AG04450 (cell line): Measurements from ENCODE around the gene PGR. TPM values are rescaled to one million over a fixed set of nuclear protein-coding genes. Genes with fewer than 3 reads are reported as not detected.

Source experiments
- CTCF ChIA-PET: fragments of 300-600, 350-600 bp; formaldehyde crosslinking; extraction: SDS; loops from one replicate; lab custom pipeline; 2022; ENCODE audit warnings: antibody characterized with exemption, inconsistent platforms; lab: Charles Lee
- POLR2A ChIA-PET: fragments of 350-600 bp; formaldehyde crosslinking; extraction: SDS; loops from one replicate; lab custom pipeline; 2021; ENCODE audit warnings: antibody characterized with exemption, inconsistent platforms; lab: Yijun Ruan, JAX
- DNase-seq: peaks from one replicate; pipeline ENCODE4 v3.0.0-alpha.2; 2011; ENCODE audit warnings: low read depth, low spot score
- H3K27ac ChIP-seq: one replicate; pipeline ENCODE4 v1.5.1; 2012; ENCODE audit warnings: low read depth, low read length, control low read depth
- H3K27me3 ChIP-seq: one replicate; pipeline ENCODE4 v1.6.0; 2012; ENCODE audit warnings: low read length; ENCODE audit not compliant: control insufficient read depth, insufficient read depth
- H3K4me3 ChIP-seq: 2 replicates; pipeline ENCODE4 v1.5.1; 2011; ENCODE audit warnings: mild to moderate bottlenecking, low read depth, low read length, control low read depth
- H3K9me3 ChIP-seq: 2 replicates; pipeline ENCODE4 v1.5.1; 2012; ENCODE audit warnings: low read length; ENCODE audit not compliant: control insufficient read depth, insufficient read depth
- polyA plus RNA-seq: library from polyadenylated mRNA; depleted of rRNA; stranded (reverse); fragments of >200 nt; gene quantifications from 2 replicates; pipeline ENCODE4 v1.2.3, GENCODE V29; 2011
- TF ChIP-seq, protein P1 (sequence below): IDR thresholded peaks from 2 replicates; pipeline ENCODE4 v1.5.1; 2011; ENCODE audit warnings: low read depth, low read length, control low read depth, inconsistent platforms

PGR gene
- polyA plus RNA-seq, 1 experiment: not detected

DNA sequence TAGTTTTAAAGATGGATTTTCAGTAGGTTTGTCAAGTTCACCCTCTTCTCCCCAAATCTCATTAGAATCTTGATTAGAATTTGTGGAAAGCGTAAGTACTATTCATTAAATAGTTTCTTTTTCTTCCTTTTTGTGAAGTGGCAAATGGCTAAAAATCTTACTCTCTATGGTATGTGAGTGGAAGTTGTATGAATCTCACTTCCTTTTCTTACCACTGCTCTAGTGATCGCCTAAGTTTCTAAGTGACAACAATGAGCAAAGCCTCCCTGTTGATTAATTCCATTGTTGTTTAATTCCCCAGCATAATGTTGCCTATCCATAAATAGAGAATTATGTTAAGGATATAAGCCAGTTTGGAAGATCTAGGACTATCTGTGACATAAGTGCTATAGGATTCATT, 82.7 kb downstream of the PGR start:
- POLR2A ChIA-PET: no interaction called here

DNA sequence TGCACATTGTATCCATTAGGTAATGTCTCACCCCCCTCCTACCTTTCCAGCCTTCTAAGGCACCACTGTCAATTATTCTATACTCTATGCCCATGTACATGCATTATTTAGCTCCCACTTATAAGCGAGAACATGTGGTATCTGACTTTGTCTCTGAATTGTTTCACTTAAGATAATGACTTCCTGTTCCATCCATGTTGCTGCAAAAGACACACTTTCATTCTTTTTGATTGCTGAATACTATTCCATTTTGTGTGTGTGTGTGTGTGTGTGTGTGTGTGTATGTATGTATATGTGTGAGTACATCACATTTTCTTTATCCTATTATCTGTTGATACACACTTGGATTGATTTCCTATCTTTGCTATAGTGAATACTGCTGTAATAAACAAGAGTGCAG, 84.2 kb downstream of the PGR start:
- no peaks in the 10 kb centered on the region for H3K27me3 ChIP-seq
- no peak overlapping the region for H3K4me3 ChIP-seq
- CTCF ChIA-PET: no interaction called here
- no peaks in the 10 kb centered on the region for H3K9me3 ChIP-seq
- H3K27ac ChIP-seq: no peak overlapping the region
- POLR2A ChIA-PET: no interaction called here
- no peak for DNase-seq
- TF ChIP-seq, protein P1, sequence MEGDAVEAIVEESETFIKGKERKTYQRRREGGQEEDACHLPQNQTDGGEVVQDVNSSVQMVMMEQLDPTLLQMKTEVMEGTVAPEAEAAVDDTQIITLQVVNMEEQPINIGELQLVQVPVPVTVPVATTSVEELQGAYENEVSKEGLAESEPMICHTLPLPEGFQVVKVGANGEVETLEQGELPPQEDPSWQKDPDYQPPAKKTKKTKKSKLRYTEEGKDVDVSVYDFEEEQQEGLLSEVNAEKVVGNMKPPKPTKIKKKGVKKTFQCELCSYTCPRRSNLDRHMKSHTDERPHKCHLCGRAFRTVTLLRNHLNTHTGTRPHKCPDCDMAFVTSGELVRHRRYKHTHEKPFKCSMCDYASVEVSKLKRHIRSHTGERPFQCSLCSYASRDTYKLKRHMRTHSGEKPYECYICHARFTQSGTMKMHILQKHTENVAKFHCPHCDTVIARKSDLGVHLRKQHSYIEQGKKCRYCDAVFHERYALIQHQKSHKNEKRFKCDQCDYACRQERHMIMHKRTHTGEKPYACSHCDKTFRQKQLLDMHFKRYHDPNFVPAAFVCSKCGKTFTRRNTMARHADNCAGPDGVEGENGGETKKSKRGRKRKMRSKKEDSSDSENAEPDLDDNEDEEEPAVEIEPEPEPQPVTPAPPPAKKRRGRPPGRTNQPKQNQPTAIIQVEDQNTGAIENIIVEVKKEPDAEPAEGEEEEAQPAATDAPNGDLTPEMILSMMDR: no peak

More for the DNA sequence above, 82.7 kb downstream of the PGR start:
- no peaks in the 10 kb centered on the region for H3K27me3 ChIP-seq
- H3K27ac ChIP-seq: no peak overlapping the region
- DNase-seq: no peak
- H3K9me3 ChIP-seq: no peaks in the 10 kb centered on the region
- H3K4me3 ChIP-seq: no peak overlapping the region
- TF ChIP-seq, protein P1: no peak
- CTCF ChIA-PET: no interaction called here

DNA sequence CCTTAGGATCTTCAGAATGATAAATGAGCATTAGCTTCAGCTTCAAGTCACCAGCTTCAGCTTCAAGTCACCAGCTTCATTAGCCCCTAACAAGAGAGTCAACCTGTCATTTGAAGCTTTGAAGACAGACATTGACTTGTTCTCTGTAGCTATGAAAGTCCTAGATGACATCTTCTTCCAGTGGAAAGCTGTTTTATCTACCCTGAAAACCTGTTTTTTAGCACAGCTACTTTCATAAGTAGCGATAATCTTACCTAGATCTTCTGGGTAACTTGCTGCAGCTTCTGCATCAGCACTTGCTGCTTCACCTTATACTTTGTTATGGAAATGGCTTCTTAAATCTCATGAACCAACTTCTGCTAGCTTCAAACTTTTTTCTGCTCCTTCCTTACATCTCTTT, 85.7 kb downstream of the PGR start:
- POLR2A ChIA-PET: no interaction called here

DNA sequence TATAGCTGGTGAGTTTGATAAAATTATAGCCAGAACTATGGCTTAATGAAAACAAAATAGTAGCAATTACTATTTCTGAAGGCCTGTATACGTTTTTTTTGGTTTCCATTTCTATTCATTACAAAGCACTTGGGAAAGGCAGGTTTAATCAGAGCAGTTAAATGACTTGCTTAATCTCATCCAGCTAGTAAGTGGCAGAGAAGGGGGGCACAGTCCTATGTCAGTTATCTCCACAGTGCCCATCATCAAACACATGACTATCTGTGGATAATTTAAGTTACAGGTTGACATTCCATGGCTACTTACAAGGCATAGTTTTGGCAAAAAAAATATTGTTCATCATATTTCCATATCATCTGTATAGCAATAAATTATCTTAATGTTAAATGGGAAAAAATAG, 93.7 kb downstream of the PGR start:
- CTCF ChIA-PET: no interaction called here

More for the DNA sequence above, 85.7 kb downstream of the PGR start:
- Histone ChIP-seq H3K4me3 (no peak overlapping the region), H3K27ac (no peak overlapping the region), H3K9me3 (no peaks in the 10 kb centered on the region), H3K27me3 (no peaks in the 10 kb centered on the region)
- TF ChIP-seq, protein P1: no peak
- no peak for DNase-seq
- CTCF ChIA-PET: no interaction called here

DNA sequence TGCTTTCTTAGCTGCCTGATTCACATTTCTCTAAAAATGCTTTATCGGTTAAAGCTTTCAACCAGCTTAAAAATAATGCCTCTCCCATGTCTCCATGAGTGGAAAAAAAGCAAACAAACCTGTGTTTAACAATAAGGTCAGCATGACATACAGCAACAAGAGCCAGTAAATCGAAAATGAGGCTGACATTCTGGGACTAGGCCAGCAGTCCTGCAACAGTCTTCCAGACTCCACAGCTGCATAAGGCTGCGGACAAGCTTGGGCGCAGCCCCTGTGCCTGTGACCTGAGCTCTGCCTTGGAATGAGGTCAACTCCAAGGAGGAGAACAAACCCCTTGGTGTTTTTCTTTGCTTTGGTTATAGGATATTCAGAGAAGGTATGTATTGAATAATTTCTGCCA, 95.5 kb downstream of the PGR start:
- no peaks in the 10 kb centered on the region for H3K27me3 ChIP-seq
- ChIA-PET POLR2A (no interaction called here), CTCF (no interaction called here)
- TF ChIP-seq, protein P1: no peak
- H3K9me3 ChIP-seq: no peaks in the 10 kb centered on the region
- no peak for DNase-seq
- no peak overlapping the region for H3K27ac ChIP-seq
- H3K4me3 ChIP-seq: no peak overlapping the region

More for the DNA sequence above, 93.7 kb downstream of the PGR start:
- POLR2A ChIA-PET: no interaction called here
- Histone ChIP-seq H3K4me3 (no peak overlapping the region), H3K27me3 (no peaks in the 10 kb centered on the region), H3K9me3 (no peaks in the 10 kb centered on the region), H3K27ac (no peak overlapping the region)
- TF ChIP-seq, protein P1: no peak
- DNase-seq: no peak
